Effector memory CD8-positive, alpha-beta T cell (primary cell): Measurements from ENCODE around the gene GUCA1A.
"Not testable (repeated sequence)": the region's sequence is repeated elsewhere in the genome, so short reads cannot be mapped to it uniquely, and the experiment has no call there.

Source experiments
- ATAC-seq: fragments of 150-1000 bp; cut with Tn5 transposase; replicated peaks from 2 replicates; pipeline ENCODE4 v1.10.0; 2021; ENCODE audit warnings: mild to moderate bottlenecking, moderate library complexity
- DNase-seq, 3 experiments: peaks; one replicate each; pipeline ENCODE4 v3.0.0; 2021
- H3K27ac Mint-ChIP-seq, 2 donors: one replicate each; pipeline ENCODE4 v1.8.0; 2022; ENCODE audit warnings: mild to moderate bottlenecking in 2 of 2, mixed read lengths in 2 of 2, moderate library complexity in 2 of 2
- H3K27me3 Mint-ChIP-seq, 2 donors: one replicate each; pipeline ENCODE4 v1.8.0; 2022; ENCODE audit warnings: mixed read lengths in 2 of 2
- H3K36me3 Mint-ChIP-seq: one replicate; pipeline ENCODE4 v1.8.0; 2022; ENCODE audit warnings: mild to moderate bottlenecking, moderate library complexity, mixed read lengths; ENCODE audit not compliant: insufficient read depth
- H3K4me1 Mint-ChIP-seq, 2 donors: one replicate each; pipeline ENCODE4 v1.8.0; 2022; ENCODE audit warnings: low read depth in 2 of 2, mixed read lengths in 2 of 2
- H3K4me3 Mint-ChIP-seq, 2 donors: one replicate each; pipeline ENCODE4 v1.8.0; 2022; ENCODE audit warnings: mild to moderate bottlenecking in 2 of 2, mixed read lengths in 2 of 2, moderate library complexity in 2 of 2
- H3K9me3 Mint-ChIP-seq, 2 donors: one replicate each; pipeline ENCODE4 v1.8.0; 2022; ENCODE audit warnings: mixed read lengths in 2 of 2

The GUCA1A gene

DNA sequence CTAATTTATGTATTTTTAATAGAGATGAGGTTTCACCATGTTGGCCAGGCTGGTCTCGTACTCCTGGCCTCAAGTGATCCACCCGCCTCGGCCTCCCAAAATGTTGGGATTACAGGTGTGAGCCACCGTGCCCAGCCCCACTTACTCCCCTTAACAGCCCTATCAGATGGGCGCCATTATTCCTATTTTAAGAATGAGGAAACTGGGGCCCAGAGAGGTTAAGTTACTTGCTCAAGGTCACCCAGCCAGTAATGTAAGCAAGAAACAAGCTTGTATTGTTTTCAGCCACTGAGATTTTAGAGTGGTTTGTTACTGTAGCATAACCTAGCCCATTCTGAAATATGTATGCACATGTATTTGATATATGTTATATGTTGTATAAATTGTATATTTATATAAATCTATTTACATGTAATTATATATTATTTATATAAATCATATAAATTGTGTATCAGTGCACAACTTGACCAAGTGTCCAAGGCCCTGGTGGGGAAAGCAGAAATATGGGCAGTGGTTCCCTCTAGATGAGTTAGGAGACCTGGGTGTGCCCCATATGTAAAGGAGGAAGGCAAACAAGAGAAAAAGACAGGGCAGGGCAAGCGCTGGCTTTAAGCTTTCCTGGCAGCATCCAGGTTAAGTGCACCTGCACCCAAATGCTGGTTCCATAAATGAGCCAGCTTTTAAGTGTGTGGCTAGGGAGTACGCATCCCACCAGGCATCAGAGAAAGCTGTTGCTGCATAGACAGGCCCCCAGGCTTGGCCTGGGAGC is 1.2 kb upstream of the GUCA1A start:
- no peaks in the 10 kb centered on the region for H3K4me1 Mint-ChIP-seq
- H3K9me3 Mint-ChIP-seq, result no peaks in the 10 kb centered on the region
- ATAC-seq, result no peak
- H3K27me3 Mint-ChIP-seq, result peaks cover 5 to 22% of the 10 kb centered on the region in 2 donors
- no peak overlapping the region for H3K27ac Mint-ChIP-seq
- H3K4me3 Mint-ChIP-seq, result no peak overlapping the region
- no peak for DNase-seq
- H3K36me3 Mint-ChIP-seq, result peaks cover 6% of the 10 kb centered on the region

DNA sequence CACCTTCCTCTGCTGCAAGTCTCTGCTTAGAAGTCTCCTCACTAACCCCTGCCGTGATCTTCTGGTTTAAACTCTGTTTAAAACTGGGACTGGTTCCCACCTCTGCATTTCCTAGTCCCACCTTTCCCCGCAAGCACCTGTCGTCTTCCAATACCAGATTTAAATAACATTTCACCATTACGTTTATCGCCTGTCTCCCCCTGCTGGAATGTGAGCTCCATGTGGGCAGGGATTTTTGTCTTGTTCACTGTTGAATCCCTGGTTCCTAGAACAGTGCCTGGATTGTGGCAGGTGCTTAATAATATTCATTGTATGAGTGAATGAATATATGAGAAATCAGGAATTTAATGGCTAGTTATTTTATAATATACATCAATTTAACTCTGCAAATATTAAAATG is 2.7 kb downstream of the GUCA1A start:
- H3K27ac Mint-ChIP-seq, result no peak overlapping the region
- no peaks in the 10 kb centered on the region for H3K9me3 Mint-ChIP-seq
- ATAC-seq (no peak), DNase-seq (no peak)
- H3K27me3 Mint-ChIP-seq, result peaks cover 15 to 27% of the 10 kb centered on the region in 2 donors
- no peaks in the 10 kb centered on the region for H3K4me1 Mint-ChIP-seq
- H3K36me3 Mint-ChIP-seq, result peaks cover 6% of the 10 kb centered on the region
- no peak overlapping the region for H3K4me3 Mint-ChIP-seq

DNA sequence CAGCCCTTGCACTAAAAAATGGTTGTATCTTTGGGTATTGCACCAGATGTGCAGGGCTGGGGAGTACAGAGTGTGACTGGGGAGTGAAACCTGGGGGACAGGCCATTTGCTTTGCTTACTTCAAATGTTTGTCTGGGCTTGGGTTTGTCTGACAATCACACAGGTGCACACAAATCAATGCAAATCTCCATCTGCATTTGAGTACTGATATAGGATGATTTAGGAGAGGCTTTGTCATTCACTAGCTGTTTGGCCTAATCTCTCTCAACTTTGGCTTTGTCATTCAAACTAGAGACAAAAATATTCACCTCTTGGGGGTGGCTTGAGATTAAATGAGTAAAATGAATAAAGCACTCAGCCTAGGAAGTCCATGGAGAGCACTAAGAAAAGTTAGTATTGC is 3.8 kb downstream of the GUCA1A start:
- H3K36me3 Mint-ChIP-seq, result peaks cover 6% of the 10 kb centered on the region
- no peak overlapping the region for H3K27ac Mint-ChIP-seq
- H3K4me1 Mint-ChIP-seq, result no peaks in the 10 kb centered on the region
- ATAC-seq (no peak), DNase-seq (no peak)
- H3K4me3 Mint-ChIP-seq, result no peak overlapping the region
- peaks cover 21 to 37% of the 10 kb centered on the region in 2 donors for H3K27me3 Mint-ChIP-seq
- H3K9me3 Mint-ChIP-seq, result no peaks in the 10 kb centered on the region

DNA sequence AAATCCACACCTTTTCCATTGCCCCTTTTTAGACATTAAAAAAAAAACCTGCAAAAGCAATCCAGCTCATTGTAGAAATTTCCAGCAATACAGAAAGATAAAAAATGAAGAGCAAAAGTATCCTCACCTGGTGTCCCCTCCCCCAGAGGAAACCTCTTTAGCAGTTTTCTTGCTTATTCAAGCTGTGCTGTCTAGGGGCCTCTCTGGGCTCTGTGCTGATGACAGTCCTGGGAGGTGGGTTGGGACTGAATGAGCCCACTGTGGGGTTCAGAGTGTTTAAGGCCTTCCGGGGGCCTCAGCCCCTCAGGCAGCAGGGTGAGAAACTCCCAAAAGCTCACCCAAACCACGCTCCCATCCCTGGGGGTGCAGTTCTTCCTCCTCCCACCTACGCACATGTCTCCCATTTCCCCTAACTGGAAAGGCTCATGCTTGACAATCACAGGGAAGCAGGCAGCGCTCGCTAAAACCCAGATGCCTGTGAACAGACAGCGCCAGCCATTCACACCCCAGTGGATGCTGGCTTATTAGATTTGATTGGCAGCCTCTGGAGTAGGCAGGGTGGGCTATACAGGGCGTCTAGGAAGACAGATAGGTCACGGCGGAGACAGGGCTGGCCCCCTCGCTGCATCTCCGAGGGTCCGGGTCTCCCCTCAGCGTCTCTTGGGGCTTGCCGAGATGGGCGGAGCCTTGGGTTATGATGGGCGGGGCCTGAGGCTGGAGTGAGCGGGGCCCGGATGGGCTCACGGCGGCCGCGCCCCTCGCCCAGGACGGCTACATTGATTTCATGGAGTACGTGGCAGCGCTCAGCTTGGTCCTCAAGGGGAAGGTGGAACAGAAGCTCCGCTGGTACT is 4.6 kb downstream of the GUCA1A start:
- H3K27me3 Mint-ChIP-seq, result peaks cover 21 to 37% of the 10 kb centered on the region in 2 donors
- peak overlapping the region in 1 of 2 donors; percentile 14 for H3K4me3 Mint-ChIP-seq
- H3K4me1 Mint-ChIP-seq, result no peaks in the 10 kb centered on the region
- no peak for ATAC-seq
- H3K27ac Mint-ChIP-seq, result no peak overlapping the region
- H3K36me3 Mint-ChIP-seq, result peaks cover 7% of the 10 kb centered on the region
- no peak for DNase-seq
- no peaks in the 10 kb centered on the region for H3K9me3 Mint-ChIP-seq

DNA sequence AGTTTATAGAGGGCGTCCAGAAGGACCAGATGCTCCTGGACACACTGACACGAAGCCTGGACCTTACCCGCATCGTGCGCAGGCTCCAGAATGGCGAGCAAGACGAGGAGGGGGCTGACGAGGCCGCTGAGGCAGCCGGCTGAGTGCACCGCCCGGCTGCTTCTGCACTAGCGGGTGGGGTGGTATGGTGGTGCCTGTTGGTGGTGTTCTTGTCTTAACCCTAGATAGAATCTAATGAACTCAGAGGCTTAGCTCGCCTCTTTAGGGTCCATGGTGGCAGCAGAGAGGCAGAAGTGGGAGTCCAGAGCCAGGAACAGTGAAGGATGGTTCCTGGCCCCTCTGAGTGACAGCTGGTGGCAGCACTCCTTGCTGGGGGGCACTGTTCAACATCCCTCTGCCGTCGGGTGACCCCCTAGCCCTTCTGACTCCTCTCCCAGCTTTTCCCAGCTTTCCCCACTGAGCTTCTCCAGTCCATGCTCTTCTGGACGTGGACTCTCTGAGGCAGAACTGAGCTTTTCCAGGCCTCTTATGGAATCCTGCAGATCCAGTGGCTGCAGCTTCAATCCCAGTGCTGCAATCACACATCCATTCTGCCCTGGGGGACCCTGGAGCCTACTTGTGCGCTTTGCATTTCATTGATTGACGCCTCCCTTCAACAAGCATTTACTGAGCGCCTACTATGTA is 6.2 kb downstream of the GUCA1A start:
- Mint-ChIP-seq H3K4me1 (no peaks in the 10 kb centered on the region), H3K9me3 (no peaks in the 10 kb centered on the region), H3K27ac (no peak overlapping the region), H3K36me3 (peaks cover 9% of the 10 kb centered on the region), H3K27me3 (peaks cover 21 to 37% of the 10 kb centered on the region in 2 donors), H3K4me3 (no peak overlapping the region)
- DNase-seq, result no peak
- no peak for ATAC-seq

DNA sequence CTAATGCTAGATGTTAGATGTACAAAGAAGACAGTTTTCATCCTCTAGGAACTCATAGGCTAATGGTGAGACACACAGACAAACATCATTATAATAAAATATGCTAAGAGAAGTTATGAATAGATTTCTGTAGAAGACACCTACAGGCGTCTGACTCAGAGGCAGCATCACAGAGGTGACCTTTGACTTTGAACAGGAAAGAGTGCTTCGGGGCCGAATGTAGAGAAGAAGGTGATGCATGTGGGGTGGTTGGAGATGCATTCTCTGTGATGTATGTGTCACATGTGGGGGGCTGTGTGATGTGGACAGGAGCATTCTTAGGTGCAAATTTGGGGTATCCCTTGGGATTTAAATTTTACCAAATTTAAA is 6.8 kb downstream of the GUCA1A start:
- ATAC-seq, result no peak
- peaks cover 4% of the 10 kb centered on the region for H3K36me3 Mint-ChIP-seq

DNA sequence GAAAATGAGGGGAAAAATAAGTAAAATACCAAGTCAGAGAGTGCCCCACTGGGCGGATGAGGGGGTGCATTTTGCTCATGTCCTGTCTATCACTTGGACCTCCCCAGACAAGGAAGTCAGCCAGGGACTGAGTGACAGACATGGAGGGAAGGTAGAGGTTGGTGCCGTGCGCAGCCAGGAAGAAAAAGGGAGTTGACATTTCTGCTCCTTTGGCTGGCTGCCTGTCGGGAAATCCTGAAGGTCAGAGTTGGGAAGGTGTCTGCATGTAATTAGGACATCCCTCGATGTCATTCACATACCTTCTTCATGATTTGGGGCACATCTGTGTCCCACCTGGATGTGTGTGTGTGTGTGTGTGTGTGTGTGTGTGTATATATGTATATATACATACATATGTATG is 8.9 kb downstream of the GUCA1A start:
- DNase-seq (no peak), ATAC-seq (no peak)
- peaks cover 16 to 28% of the 10 kb centered on the region in 2 donors for H3K27me3 Mint-ChIP-seq
- no peaks in the 10 kb centered on the region for H3K9me3 Mint-ChIP-seq
- no peak overlapping the region for H3K4me3 Mint-ChIP-seq
- peaks cover 4% of the 10 kb centered on the region for H3K36me3 Mint-ChIP-seq
- H3K4me1 Mint-ChIP-seq, result no peaks in the 10 kb centered on the region
- H3K27ac Mint-ChIP-seq, result no peak overlapping the region

More for the DNA sequence above, 6.8 kb downstream of the GUCA1A start:
- no peaks in the 10 kb centered on the region for H3K4me1 Mint-ChIP-seq
- peaks cover 21 to 37% of the 10 kb centered on the region in 2 donors for H3K27me3 Mint-ChIP-seq
- no peaks in the 10 kb centered on the region for H3K9me3 Mint-ChIP-seq
- no peak overlapping the region for H3K4me3 Mint-ChIP-seq
- no peak overlapping the region for H3K27ac Mint-ChIP-seq
- DNase-seq, result no peak

DNA sequence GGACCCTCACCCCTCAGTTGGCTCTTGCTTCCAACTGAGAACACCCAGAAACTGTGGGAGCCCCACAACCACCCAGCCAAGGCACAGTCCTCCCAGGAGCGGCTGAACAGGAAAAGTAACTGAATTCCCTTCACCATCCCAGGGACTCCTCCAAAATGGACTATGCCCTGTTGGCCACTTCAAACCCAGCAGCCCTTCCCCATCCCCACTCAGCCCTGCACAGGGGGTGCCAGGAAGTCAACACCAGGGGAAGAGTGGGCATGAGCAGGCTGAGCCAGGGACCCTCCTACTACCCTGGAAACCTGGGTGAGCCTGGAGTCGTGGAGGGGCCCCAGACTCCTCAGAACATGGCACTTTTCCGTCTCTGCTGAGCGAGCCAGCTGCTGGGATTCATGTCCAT is 11.3 kb downstream of the GUCA1A start:
- no peak for ATAC-seq
- Mint-ChIP-seq H3K4me3 (no peak overlapping the region), H3K4me1 (no peaks in the 10 kb centered on the region), H3K36me3 (peaks cover 4% of the 10 kb centered on the region), H3K9me3 (no peaks in the 10 kb centered on the region), H3K27me3 (peaks cover 12 to 20% of the 10 kb centered on the region in 2 donors), H3K27ac (no peak overlapping the region)
- DNase-seq, result no peak

DNA sequence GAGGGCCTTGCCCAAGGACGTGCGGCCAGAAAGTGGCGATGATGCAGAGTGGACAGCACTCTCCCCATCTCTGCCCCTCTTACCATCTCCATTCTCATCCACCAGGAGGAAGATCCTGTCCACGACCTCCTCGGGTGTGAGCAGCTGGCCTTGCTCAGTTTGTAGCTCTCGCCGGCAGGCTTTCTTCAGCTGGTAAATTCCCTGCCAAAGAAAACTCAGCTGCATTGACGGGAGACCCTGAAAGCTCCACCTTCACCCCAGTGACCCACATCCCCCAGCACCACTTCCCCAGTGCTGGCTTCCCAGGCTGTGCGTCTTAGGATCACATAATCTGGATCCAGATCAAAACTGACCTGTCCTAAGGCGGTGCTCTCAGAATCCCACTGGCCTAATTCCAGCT is 12.4 kb downstream of the GUCA1A start:
- H3K27ac Mint-ChIP-seq, result no peak overlapping the region
- H3K4me3 Mint-ChIP-seq, result no peak overlapping the region
- peaks cover 4% of the 10 kb centered on the region for H3K36me3 Mint-ChIP-seq
- H3K9me3 Mint-ChIP-seq, result no peaks in the 10 kb centered on the region
- DNase-seq, result no peak
- no peak for ATAC-seq
- H3K4me1 Mint-ChIP-seq, result no peaks in the 10 kb centered on the region
- H3K27me3 Mint-ChIP-seq, result peaks cover 6 to 10% of the 10 kb centered on the region in 2 donors

DNA sequence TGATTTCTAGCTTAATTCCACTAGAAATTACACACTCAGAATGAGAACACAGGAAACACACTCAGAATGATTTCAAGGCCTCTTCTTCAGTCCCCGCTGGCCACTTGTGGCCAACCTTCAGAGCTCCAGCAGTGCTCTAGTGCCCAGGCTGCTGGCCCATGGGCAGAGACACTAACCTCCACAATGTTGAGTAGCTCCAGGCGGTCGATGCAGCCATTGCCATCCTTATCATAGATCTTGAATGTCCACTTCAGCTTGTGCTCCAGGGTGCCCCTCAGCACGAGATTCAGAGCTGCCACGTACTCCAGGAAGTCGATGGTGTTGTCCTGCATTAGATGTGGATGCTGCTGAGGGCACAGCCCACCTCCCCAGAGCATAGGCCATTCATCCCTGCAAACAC is 15.2 kb downstream of the GUCA1A start:
- Mint-ChIP-seq H3K9me3 (no peaks in the 10 kb centered on the region), H3K27ac (no peak overlapping the region), H3K4me3 (no peak overlapping the region), H3K36me3 (peaks cover 4% of the 10 kb centered on the region), H3K4me1 (no peaks in the 10 kb centered on the region), H3K27me3 (no peaks in the 10 kb centered on the region)
- no peak for ATAC-seq
- no peak for DNase-seq

DNA sequence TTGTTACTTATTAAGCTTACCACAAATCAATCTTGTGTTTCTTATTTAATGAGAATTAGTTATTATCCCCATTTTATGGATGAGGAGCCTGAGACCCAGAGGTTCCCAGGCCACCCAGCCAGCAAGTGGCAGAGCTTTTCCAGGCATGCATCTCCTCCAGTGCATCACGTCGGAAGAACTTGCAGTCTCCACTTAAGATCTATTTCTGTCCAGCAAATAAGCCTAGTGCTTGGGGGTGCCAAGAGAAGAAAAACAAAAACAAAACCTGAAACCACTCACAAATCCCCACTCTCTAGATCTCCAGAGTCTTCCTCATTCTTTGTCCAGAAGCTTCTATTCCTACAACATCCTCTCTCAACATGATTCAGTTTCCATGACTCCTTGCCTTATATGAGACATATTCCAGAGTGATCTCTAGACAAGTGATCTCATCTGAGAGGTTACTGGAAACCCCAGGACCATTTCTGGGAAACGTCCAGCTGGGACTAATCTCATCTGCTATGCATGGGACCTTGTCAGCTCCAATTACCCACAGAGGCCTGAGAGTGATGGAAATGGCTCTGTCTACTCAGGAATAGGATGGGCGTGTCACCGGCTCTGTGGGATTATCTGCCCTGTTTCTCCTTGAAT is 17.5 kb downstream of the GUCA1A start:
- no peak overlapping the region for H3K4me3 Mint-ChIP-seq
- ATAC-seq, result no peak
- H3K27ac Mint-ChIP-seq, result no peak overlapping the region
- peaks cover 4% of the 10 kb centered on the region for H3K36me3 Mint-ChIP-seq
- H3K4me1 Mint-ChIP-seq, result no peaks in the 10 kb centered on the region
- DNase-seq, result no peak
- H3K27me3 Mint-ChIP-seq, result no peaks in the 10 kb centered on the region
- H3K9me3 Mint-ChIP-seq, result no peaks in the 10 kb centered on the region

DNA sequence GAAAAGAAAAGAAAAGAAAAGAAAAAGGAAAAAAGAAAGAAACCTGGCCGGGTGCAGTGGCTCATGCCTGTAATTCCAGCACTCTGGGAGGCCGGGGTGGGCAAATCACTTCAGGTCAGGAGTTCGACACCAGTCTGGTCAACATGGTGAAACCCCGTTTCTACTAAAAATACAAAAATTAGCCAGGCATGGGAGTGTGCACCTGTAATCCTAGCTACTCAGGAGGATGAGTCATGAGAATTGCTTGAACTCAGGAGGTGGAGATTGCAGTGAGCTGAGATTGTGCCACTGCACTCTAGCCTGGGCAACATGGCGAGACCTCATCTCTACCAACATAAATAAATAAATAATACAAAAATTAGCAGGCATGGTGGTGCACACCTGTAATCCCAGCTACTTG is 19.2 kb downstream of the GUCA1A start:
- not testable (repeated sequence) for H3K9me3 Mint-ChIP-seq, DNase-seq, H3K36me3 Mint-ChIP-seq, ATAC-seq, H3K27me3 Mint-ChIP-seq, H3K4me1 Mint-ChIP-seq, H3K4me3 Mint-ChIP-seq
- peak overlapping the region in 1 of 2 donors; percentile 63 for H3K27ac Mint-ChIP-seq

DNA sequence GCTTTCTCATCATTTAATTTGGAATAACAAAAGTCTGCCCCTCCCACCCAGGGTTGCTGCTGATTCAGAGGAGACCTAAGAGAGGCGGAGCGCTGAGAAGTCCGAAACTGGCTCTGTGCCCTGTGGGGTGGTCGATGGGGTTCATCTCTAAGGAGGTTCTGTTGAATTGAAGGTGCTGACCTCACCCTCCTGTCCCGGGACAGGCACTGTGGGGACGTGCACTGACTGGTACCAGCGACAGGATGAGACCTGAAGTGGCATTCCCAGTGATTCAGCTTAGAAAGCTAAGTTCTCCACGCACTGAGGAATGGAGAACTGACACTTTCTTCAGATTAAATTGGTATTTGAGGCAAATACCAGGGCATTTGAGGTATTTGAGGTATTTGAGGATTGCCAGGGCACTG is 20.3 kb downstream of the GUCA1A start:
- ATAC-seq (no peak), DNase-seq (no peak)
- Mint-ChIP-seq H3K4me1 (no peaks in the 10 kb centered on the region), H3K36me3 (peaks cover 4% of the 10 kb centered on the region), H3K4me3 (no peak overlapping the region), H3K27me3 (no peaks in the 10 kb centered on the region), H3K27ac (no peak overlapping the region), H3K9me3 (no peaks in the 10 kb centered on the region)
